Measurements from ENCODE around the gene CASQ2.

- TF ChIP-seq, protein P1, sequence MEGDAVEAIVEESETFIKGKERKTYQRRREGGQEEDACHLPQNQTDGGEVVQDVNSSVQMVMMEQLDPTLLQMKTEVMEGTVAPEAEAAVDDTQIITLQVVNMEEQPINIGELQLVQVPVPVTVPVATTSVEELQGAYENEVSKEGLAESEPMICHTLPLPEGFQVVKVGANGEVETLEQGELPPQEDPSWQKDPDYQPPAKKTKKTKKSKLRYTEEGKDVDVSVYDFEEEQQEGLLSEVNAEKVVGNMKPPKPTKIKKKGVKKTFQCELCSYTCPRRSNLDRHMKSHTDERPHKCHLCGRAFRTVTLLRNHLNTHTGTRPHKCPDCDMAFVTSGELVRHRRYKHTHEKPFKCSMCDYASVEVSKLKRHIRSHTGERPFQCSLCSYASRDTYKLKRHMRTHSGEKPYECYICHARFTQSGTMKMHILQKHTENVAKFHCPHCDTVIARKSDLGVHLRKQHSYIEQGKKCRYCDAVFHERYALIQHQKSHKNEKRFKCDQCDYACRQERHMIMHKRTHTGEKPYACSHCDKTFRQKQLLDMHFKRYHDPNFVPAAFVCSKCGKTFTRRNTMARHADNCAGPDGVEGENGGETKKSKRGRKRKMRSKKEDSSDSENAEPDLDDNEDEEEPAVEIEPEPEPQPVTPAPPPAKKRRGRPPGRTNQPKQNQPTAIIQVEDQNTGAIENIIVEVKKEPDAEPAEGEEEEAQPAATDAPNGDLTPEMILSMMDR (CRISPR knock-in tag; IDR thresholded peaks at IDR 0.05): no peak
- TF ChIP-seq CCAR2 (optimal IDR thresholded peaks at IDR 0.05; ENCODE audit: low read depth, low read length) (no peak), MAFK (conservative IDR thresholded peaks at IDR 0.05 in 1 of 2, IDR thresholded peaks at IDR 0.05 in 1 of 2; ENCODE audit: low read length in 2 of 2) (no peak), REST (IDR thresholded peaks at IDR 0.05; ENCODE audit: borderline replicate concordance in 1 of 2, low read depth in 1 of 2, low read length in 2 of 2) (no peak), ZNF672 (CRISPR knock-in tag; IDR thresholded peaks at IDR 0.05) (no peak), SALL2 (CRISPR knock-in tag; IDR thresholded peaks at IDR 0.05) (no peak), KLF12 (CRISPR knock-in tag; IDR thresholded peaks at IDR 0.05; ENCODE audit: borderline replicate concordance) (no peak), U2AF1 (optimal IDR thresholded peaks at IDR 0.05; ENCODE audit: low read depth, low read length) (no peak)
Observed at GRCh38 chr1:115661157-115661556, 107.4 kb downstream of the CASQ2 start.
